KMS-11 (cell line): ENCODE data around the gene MCC.
"Not testable (repeated sequence)": the region's sequence is repeated elsewhere in the genome, so short reads cannot be mapped to it uniquely, and the experiment has no call there.

ENCODE experiments used
- H2AFZ ChIP-seq: fragments of 200-600 bp; sonication (generic); 2 replicates; pipeline ENCODE4 v1.6.1; 2016; ENCODE audit warnings: antibody characterized with exemption, mixed run types, low read depth
- H3K27ac ChIP-seq: fragments of 200-600 bp; sonication (generic); 2 replicates; pipeline ENCODE4 v1.6.1; 2016; ENCODE audit warnings: mild to moderate bottlenecking, mixed run types
- H3K27me3 ChIP-seq: fragments of 200-600 bp; sonication (generic); 2 replicates; pipeline ENCODE4 v1.6.1; 2017; ENCODE audit warnings: mild to moderate bottlenecking, low read depth, mixed run types, moderate library complexity; ENCODE audit not compliant: insufficient read depth
- H3K36me3 ChIP-seq: fragments of 200-600 bp; sonication (generic); 2 replicates; pipeline ENCODE4 v1.6.1; 2017; ENCODE audit warnings: mild to moderate bottlenecking, mixed run types; ENCODE audit not compliant: insufficient read depth
- H3K4me1 ChIP-seq: fragments of 200-600 bp; sonication (generic); 2 replicates; pipeline ENCODE4 v1.6.1; 2016; ENCODE audit warnings: mild to moderate bottlenecking, low read depth, mixed run types; ENCODE audit not compliant: poor library complexity, severe bottlenecking
- H3K4me2 ChIP-seq: fragments of 200-600 bp; sonication (generic); 2 replicates; pipeline ENCODE4 v1.7.0; 2016; ENCODE audit warnings: mild to moderate bottlenecking, mixed run types
- H3K4me3 ChIP-seq: fragments of 200-600 bp; sonication (generic); IDR thresholded peaks from 2 replicates; pipeline ENCODE4 v1.6.1; 2017; ENCODE audit warnings: low read depth, low read length, mixed read lengths; ENCODE audit not compliant: insufficient read depth
- H3K79me2 ChIP-seq: fragments of 200-600 bp; sonication (generic); 2 replicates; pipeline ENCODE4 v1.6.1; 2016; ENCODE audit warnings: low read depth, mixed run types; ENCODE audit not compliant: insufficient read depth
- H3K9ac ChIP-seq: fragments of 200-600 bp; sonication (generic); 2 replicates; pipeline ENCODE4 v1.6.1; 2016; ENCODE audit warnings: mild to moderate bottlenecking, mixed run types
- H4K20me1 ChIP-seq: fragments of 200-600 bp; sonication (generic); 2 replicates; pipeline ENCODE4 v1.6.1; 2016; ENCODE audit warnings: mild to moderate bottlenecking, mixed run types; ENCODE audit not compliant: insufficient read depth
- CTCF ChIP-seq: fragments of 200-600 bp; sonication (generic); conservative IDR thresholded peaks from 2 replicates; pipeline ENCODE4 v1.6.1; 2017; ENCODE audit warnings: low read depth, mild to moderate bottlenecking, antibody characterized with exemption, low read length, moderate library complexity, mixed read lengths

Gene MCC

GRCh38 chr5:113474100-113474728 is 14.0 kb downstream of the MCC start:
- Histone ChIP-seq H3K36me3 (no peaks in the 10 kb centered on the region), H3K27ac (no peak overlapping the region), H3K9ac (no peak overlapping the region), H3K4me2 (no peak overlapping the region), H3K79me2 (no peaks in the 10 kb centered on the region), H3K4me1 (no peaks in the 10 kb centered on the region), H2AFZ (no peak overlapping the region), H3K27me3 (no peaks in the 10 kb centered on the region), H4K20me1 (no peaks in the 10 kb centered on the region), H3K4me3 (no peak overlapping the region)
- TF ChIP-seq CTCF: no peak

GRCh38 chr5:113463032-113463431 is 25.2 kb downstream of the MCC start:
- no peaks in the 10 kb centered on the region for H3K79me2 ChIP-seq
- H3K9ac ChIP-seq: no peak overlapping the region
- no peak overlapping the region for H3K4me2 ChIP-seq
- no peaks in the 10 kb centered on the region for H3K36me3 ChIP-seq
- no peak overlapping the region for H3K27ac ChIP-seq
- H2AFZ ChIP-seq: no peak overlapping the region
- H3K4me1 ChIP-seq: no peaks in the 10 kb centered on the region
- H3K4me3 ChIP-seq: no peak overlapping the region
- TF ChIP-seq CTCF: no peak
- H3K27me3 ChIP-seq: no peaks in the 10 kb centered on the region
- H4K20me1 ChIP-seq: no peaks in the 10 kb centered on the region

- not testable (repeated sequence) for H3K4me3 ChIP-seq, H3K9ac ChIP-seq, H3K27ac ChIP-seq, H3K36me3 ChIP-seq, H4K20me1 ChIP-seq, H3K4me2 ChIP-seq, H3K4me1 ChIP-seq, H2AFZ ChIP-seq, H3K27me3 ChIP-seq, H3K79me2 ChIP-seq
Measured at GRCh38 chr5:113457106-113457505, 31.1 kb downstream of the MCC start.

GRCh38 chr5:113452941-113453340 is 35.3 kb downstream of the MCC start:
- no peak for TF ChIP-seq CTCF
- no peak overlapping the region for H3K9ac ChIP-seq
- H2AFZ ChIP-seq: no peak overlapping the region
- H3K4me2 ChIP-seq: no peak overlapping the region
- H3K27me3 ChIP-seq: no peaks in the 10 kb centered on the region
- H3K36me3 ChIP-seq: no peaks in the 10 kb centered on the region
- H3K27ac ChIP-seq: no peak overlapping the region
- no peak overlapping the region for H3K4me3 ChIP-seq
- H4K20me1 ChIP-seq: no peaks in the 10 kb centered on the region
- no peaks in the 10 kb centered on the region for H3K4me1 ChIP-seq
- no peaks in the 10 kb centered on the region for H3K79me2 ChIP-seq

- Histone ChIP-seq H4K20me1 (no peaks in the 10 kb centered on the region), H3K27ac (no peak overlapping the region), H3K27me3 (no peaks in the 10 kb centered on the region), H3K4me3 (no peak overlapping the region), H3K4me2 (no peak overlapping the region), H3K4me1 (no peaks in the 10 kb centered on the region), H3K79me2 (no peaks in the 10 kb centered on the region), H3K36me3 (no peaks in the 10 kb centered on the region), H2AFZ (no peak overlapping the region), H3K9ac (no peak overlapping the region)
- TF ChIP-seq CTCF: no peak
Measured at GRCh38 chr5:113451797-113452196, 36.5 kb downstream of the MCC start.
